NCI-H2196 (cell line): ENCODE results near the gene FAM83G.
"Not testable (repeated sequence)": the region's sequence is repeated elsewhere in the genome, so short reads cannot be mapped to it uniquely, and the experiment has no call there.

ENCODE experiments used
- DNase-seq: peaks from one replicate; lab custom pipeline; 2025; ENCODE audit not compliant: unreplicated experiment; lab: John Stamatoyannopoulos, UW

The FAM83G gene

DNA sequence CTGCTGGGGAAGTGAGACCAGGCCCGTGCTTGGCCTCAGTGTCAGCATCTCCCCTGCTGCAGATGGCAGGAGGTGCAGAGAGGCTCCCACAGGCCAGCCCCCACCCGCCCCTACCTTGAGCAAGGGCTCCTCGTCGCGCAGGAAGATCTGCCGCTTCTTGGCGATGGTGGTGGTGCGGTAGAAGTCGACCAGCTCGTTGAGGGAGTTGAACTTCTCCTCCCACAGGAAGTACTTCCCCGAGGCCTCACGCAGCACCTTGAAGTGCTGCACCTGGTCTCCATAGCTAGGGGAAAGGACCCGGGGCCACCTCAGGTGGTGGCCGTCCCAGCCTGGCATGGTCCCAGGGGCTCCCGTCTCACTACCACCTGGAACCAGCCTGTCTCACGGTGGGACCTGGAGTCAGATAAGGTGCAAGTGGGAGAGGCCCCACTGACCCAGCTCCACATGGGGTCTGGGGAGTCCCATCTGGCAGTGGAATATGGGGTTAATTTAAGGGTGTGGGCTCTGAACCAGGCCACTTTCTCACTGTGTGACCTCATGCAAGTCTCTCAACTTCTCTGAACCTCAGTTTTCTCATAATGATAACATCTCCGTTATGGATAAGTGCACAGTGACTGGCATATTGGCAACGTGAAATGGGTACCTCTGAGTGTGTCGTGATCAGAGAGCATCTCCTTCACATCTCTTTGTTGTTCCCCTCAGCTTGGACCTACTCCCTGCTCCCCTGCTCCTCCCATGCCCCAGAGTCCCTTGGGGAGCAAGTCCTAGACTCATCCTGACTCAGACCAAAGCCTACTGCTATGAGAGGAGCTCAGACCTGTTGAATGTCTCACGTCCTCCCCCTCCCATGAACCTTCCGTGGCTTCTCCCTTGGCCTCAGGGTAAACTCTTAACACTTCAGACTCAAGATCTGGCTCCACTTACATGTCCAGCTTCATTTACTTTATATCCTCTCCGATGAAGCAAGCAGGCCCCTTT is 19.8 kb upstream of the FAM83G start:
- no peak for DNase-seq

DNA sequence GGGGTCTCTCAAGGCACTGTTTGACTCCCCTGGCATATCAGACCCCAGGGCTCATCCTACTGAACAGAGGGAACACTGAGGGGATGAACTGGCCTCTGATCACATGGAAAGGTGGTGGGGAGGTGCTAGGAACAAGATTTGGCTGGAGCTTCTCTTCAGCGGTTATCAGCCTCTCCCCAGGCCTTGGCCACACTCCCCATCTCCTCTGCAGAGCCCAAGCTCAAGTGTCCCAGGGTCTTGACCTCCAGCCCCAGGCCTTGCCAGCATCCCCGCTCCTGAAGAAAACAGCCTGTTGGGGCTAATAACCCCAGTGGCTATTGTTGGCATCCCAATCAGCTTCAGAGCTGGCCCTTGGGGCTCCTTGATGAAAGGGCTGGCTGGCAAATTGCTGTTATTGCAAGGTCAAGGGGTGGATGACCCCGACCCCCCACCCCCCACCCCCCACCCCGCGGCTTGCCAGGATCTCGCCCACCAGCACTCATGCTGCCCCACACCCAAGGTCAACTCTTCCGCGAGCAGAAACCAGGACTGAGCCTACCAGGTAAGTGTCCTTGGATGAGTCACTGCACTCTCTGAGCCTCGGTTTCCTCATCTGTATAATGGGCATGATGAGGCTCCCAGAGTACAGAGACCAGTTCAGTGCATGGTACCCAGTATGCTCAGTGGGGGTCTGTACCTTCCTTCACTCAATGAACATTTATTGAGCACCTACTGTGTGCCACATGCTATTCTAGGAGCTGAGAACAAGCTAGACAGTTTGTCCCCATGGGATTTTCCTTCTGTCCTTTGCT is 18.8 kb upstream of the FAM83G start:
- no peak for DNase-seq

DNA sequence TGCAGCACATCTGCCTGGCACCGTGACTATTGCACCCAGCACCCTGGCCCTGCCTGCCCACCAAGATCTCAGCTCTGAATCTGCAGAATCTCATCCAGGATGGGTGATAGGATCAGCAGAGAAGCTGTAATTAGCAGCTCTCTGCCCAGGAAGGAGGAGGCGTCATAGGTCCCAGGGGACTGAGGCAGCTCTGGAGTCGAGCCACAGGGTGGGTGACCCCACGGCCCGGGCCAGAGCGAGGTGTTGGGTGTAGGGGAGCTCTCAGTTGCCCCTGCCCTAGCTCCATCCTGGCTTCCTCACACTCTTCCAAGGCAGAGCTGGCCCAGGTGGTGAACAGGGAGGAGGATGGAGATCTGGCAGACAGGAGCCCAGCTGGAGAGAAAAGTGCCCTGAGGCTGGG is 18.2 kb upstream of the FAM83G start:
- DNase-seq = no peak

DNA sequence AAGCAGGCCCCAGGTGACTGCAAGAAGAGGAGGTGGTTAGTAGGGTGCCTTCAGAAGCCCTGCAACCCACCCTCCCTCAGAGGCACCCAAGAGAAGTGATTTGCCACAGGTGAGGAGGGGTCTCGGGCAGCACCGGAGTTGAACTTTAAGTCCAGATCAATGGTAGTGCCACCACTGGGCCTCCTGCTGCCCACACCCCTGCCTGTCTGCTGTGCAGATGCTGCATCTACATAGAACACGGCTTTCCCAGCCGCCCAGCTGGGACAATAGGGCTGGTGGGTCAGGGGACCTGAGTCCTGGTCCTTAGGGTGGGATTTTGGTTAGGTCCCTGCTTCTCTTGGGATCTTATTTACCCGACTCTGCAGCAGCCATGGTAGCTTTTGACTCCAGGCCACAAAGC is 17.6 kb upstream of the FAM83G start:
- DNase-seq = no peak

DNA sequence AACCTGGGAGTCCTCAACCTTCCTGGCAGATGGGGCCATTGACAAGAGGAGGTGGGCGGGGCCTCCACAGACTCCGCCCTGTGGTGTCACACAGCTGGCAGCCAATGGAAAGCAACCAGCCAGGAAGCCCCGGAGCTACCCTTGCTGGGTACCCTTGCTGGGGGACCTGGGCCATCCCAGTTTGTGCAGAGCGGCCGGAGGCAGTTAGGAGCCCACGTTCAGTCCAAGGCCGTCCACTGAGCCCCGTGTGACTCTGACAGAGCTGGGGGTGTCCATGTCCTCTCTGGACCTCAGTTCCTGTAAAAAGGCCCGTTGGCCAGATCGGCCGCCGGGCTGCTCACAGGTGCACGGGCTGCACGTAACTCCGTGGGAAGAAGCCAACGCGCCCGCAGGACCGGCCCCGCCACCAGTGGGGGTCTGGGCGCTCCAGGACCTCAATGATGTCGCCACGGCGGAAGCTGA is 17.1 kb upstream of the FAM83G start:
- DNase-seq = no peak

DNA sequence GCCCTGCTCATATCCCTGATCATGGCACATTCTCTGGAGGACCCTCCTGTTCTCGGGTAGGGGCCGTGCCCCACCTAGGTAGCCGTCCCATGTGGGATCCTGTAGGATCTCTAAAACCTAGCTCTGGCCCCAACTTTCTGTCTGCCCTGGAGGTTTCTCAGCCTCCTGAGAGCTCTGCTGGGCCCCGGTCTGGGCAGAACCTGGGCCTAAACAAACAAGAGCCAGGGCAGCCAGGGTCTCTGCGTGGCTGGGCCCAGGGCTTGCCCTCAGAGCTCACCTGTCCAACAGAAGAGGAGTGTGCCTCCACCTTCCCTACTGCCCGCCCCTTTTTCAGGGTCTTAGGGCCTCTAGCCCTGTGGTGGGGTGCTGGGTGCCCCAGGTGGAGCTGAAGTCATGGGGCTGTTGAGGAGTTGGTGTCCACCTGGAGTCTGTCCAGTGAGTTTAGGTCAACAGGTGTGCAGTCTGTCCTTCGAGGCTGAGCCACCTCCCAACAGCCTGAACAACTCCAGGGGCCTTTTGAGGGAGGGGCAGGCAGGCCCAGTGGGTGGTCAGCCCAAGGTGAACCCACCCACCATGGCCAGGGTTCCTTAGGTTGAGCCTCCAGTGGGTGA is 16.6 kb upstream of the FAM83G start:
- DNase-seq = not testable (repeated sequence)

DNA sequence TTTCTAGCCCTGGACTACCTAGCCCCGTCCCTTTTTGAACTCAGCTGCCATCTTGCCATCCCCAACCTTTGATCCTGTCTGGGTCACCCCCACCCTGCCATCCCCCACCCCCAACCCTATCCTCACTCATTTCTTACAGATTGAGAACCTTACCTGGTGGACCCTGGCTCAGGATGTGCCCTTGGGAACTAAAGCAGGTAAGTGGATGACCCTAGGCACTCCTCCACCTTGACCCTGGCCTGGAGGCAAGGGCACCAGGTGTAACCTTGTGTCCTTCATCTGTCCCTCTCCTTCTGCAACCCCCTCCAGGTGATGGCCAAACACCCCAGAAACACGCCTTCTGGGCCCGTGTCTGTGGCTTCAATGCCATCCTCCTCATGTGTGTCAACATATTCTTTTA is 15.5 kb upstream of the FAM83G start:
- DNase-seq = no peak

DNA sequence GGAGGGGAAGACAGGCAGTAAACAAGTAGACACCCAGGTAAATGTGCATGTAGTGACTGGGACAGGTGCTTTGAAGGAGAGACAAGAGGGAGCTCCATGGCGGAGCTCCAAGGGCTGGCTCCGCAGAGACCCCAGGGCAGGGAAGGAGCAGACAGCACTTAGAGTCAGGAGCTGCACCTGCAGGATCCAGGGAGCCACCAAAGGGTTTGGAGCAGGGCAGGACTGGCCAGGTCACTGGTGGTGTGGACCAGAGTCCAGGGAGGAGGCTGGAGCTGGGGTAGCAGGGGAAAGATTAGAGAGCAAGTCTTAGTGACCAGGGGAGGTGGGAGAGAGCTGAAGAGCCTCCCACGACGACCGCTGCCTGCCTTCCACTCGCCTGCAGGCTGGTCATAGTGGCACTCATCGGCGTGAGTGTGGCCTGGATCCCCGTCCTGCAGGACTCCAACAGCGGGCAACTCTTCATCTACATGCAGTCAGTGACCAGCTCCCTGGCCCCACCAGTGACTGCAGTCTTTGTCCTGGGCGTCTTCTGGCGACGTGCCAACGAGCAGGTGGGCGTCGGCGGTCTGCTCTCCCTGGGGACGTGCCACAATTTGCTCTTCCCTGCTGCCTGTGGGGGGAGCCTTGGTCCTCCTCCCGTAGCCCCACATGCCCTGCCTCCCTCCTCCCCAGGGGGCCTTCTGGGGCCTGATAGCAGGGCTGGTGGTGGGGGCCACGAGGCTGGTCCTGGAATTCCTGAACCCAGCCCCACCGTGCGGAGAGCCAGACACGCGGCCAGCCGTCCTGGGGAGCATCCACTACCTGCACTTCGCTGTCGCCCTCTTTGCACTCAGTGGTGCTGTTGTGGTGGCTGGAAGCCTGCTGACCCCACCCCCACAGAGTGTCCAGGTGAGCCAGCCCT is 14.7 kb upstream of the FAM83G start:
- DNase-seq = no peak

DNA sequence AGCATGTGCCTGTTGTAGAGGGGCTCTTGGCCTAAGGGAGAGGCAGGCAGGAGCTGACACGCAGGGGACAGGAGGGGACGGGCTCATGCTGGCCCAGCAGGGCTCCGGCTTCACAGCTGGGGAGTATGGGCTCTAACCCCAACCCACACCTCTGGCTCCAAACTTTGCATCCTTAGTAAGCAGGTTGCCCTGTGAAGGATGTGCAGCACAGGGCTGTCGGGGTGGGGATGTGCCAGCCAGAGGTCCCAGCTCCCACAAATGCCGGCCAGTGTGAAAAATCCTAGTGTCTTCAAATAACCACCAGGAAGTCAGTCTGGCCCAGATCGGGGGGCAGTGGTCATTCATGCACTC is 14.0 kb upstream of the FAM83G start:
- no peak for DNase-seq

DNA sequence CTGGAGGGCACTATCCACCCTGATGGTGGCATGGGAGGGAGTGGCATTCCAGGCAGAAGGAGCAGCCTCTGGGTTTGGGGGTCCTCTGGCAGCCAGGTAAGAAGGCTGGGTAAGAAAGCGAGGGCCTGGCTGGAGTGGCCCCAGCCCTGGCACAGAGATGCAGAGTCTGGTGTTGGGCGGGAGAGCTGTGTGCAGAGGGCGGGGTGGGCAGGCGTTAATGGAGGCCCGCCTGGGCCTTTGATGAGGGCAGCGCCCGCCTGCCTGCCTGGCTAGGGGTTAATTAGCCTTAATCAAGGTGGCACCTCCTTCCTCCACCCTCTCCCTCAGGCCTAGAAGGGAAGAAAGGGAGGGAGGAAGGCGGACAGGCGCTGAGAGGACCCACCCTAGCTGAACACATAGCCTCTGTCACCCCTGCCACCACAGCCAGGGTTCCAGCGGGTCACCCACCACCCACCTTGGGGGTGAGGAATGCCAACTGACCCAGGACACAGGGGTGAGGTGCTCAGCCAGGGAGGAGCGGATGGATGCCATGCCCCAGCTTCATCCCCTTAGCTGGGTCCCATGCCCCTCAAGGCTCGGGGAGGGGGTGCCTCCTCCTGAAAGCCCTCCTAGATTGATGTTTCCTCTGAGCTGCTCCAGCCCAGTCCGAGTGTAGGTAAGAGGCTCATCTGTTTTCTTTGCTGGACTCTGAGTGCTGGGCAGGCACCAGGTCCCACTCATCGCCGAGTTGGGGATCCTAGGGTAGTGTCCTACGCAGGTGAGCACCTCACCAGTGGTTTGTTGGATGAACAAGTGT is 13.4 kb upstream of the FAM83G start:
- DNase-seq = no peak

DNA sequence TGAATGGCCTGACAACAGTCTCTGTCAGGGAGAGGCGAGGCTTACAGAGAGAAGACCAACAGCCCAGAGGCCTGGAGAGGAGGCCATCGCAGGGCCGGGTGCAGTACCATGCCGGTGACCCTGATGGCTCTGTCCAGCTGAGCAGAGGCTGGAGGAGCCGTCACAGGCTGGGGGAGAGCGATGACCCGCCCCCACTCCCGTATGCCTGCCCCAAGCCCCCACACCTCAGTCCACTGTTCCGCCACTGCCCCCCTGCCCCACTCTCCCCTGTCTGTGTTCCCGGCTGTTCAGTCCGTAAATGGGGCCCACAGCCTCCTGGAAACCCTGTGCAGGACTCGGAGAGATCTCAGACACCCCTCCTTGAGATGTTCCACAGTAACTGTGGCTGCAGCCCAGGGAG is 12.8 kb upstream of the FAM83G start:
- DNase-seq = no peak

DNA sequence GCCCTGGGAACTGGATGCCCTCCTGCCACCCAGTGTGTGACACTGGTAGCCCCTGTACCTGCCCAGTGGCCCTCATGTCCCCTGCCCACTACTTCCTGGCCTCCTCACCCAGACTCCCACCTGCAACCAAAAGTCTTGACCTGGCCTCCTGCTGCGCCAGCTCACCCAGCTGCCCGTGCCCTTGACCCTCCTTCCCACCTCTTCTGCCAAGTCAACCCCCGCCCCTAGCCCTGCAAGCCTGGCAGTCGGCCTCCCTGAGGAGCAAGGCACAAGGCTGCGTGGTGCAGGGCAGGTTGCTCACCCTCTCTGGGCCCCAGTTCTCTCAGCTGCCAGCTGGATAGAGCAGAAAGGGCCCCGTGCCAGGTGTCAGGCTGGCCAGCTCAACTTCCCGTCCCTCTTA is 12.3 kb upstream of the FAM83G start:
- DNase-seq = no peak

DNA sequence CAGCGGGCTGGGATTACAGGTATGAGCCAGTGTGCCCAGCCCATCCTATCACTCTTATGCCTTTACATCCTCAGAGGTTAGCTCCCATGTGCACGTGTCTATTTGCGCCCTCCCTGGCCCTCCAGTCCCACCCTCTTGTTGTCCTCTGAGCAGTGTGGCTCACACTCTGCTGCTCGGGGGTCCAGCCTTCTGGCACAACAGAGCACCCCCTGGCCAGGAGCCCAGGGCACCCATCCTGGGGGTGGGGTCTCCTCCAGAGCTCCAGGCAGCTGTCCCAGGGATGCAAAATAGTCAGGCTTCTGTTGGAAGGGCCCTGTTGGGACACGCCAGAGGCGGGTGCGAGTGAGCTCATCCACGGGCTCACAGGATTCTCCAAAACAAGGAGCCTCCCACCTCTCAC is 11.7 kb upstream of the FAM83G start:
- DNase-seq = no peak

DNA sequence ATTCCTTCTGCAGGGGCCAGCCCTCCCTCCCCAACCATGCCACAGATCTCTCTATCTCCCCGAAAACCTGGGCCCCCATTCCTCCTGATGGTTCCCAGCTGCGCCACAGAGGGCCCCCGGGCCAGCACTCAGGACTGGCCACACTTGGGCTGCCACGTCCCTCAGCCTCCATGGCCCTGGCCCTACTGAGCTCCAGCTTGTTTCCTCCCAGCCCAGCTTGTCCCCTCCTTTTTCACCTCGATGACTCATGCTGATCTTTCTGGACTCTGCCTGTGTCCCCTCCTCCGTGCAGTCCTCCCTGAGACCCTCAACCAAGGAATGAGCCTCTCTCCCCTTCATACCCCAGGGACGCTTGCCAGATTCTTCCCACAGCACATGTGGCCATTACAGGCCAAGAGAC is 10.9 kb upstream of the FAM83G start:
- DNase-seq = no peak

DNA sequence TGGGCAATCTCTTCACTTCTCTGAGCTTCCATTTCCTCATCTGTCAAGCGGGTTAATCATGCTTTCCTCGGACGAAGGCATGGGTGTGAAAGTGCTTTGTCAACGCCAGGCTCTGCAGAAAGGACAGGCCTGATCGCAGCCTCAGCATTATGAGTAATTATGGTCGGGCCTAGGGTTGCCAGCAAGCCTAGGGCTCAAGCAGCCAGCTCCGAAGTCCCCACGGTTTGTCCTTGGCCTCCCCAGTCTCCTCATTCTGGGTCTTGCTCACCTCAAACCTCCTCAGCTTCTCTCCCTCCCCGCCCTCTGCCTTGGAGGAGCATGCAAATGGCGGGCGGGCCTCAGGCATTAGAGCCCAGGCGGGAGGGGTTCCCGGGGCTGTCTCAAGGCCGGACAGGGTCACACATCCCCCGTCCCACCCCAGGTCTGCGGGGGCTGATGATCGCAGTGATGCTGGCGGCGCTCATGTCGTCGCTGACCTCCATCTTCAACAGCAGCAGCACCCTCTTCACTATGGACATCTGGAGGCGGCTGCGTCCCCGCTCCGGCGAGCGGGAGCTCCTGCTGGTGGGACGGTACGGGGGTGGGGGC is 10.2 kb upstream of the FAM83G start:
- no peak for DNase-seq

DNA sequence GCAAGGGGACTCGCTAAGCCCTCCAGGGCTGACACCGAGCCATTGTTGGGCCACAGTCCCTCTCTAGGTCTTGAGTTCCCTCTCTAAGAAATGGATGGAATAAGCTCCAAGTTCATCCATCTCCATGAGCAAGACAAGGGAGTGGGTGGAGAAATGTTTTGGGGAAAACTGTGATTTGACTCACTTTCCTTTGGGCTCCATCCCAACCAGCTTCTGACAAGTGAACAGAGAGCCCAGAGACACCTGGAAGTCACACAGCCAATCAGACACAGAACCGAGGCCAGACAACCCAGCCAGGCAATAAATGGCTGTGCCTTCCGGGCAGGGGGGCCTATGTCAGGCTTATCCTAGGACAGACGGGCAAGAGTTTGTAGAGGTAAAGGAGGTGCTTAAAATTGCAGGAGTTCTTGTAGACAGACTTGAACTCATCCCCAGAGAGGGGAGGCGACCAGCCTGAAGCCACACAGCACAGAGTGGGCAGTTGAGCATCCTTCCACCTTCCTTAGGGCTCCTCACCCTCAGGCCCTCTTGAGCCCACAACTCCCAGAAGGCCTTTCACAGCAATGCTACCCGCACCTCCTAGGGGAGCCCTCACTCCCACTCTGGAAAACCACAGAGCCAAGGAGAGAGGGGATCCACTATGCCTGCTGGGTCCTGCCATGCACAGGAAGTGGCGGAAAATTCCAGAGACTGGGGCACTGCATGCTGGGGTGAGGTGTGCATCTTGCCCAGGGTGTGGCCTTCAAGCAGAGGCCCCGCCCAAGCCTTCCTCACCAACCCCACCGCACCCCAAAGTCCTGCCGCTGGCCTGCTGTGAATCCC is 9.5 kb upstream of the FAM83G start:
- no peak for DNase-seq

DNA sequence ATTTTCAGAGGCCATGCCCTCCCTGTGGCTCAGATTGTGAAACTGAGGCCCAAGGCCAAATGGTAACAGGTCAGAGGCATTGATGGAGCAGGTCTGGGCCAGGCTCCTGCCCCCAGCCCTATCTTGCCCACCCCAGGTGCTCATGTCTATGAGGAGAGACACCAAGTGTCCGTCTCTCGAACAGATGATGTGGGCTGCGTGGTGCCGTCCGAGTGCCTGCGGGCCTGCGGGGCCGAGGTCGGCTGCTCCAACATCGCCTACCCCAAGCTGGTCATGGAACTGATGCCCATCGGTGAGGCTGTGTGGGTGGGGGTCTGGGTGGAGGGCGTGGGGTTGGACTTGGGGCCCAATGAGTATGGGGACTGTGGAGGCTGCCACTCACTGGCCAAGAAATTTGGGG is 8.7 kb upstream of the FAM83G start:
- DNase-seq = no peak

DNA sequence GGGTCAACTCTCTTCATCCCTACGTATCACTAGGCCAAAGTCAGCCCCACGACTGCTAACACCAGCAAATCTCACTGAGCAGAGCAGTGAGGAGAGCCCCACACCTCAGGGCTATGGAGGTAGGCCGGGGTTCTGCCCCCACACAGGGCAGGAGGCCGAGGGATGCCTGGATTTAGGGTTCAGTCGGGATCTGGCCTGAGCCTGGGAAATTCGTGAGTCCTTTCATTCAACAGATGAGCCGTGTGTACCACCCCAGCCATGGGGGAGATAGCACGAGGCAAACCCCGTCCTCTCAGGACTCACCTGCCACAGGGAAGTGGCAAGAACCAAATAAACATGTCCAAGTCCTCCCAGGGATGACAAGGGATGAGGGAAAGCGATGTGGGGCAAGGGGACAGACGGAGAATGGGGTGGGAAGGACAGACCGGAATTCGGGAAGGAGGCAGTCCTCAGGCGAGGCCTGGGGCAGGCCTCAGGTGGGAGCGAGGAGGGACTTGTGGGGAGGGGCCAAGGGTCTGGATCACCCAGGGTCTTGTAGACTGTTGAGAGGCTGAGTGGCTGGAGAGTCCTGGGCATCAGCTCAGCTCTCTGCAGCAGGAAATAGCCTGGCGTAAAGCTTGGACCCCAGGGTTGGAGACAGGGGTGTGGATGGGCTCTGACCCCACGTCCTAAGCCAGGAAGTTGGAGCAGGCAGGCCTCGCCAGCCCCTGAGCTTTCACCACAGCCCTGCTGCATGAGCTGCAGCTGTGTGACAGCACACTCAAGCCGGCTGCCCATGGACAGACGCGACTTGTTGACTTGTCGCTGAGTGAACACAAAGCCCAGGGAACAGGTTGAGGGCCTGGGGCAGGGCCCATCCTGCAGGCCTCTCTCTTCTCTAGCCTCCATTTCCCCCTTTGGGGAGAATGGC is 7.9 kb upstream of the FAM83G start:
- DNase-seq = no peak
